ENCODE results near the gene HPF1. TPM values are rescaled to one million over a fixed set of nuclear protein-coding genes. Genes with fewer than 3 reads are reported as not detected.

Gene HPF1
- total RNA-seq, 1 donor from 2014 or later: 21.2 TPM

- Histone ChIP-seq H3K27ac (no peak overlapping the region), H3K4me1 (no peaks in the 10 kb centered on the region), H3K4me3 (no peak overlapping the region), H3K36me3 (peaks cover 43% of the 10 kb centered on the region), H3K27me3 (ENCODE audit: low read depth) (no peaks in the 10 kb centered on the region), H3K9me3 (no peaks in the 10 kb centered on the region)
- no peak for DNase-seq
- no peak for ATAC-seq
- no peak for TF ChIP-seq CTCF (IDR thresholded peaks at IDR 0.05)
- intact Hi-C loops (cut with DNase I): no loop called here
Observed at GRCh38 chr4:169727616-169728015, 30.1 kb downstream of the HPF1 start.

- no peak for TF ChIP-seq CTCF (IDR thresholded peaks at IDR 0.05)
- no peaks in the 10 kb centered on the region for H3K27me3 ChIP-seq (ENCODE audit: low read depth)
- no peaks in the 10 kb centered on the region for H3K4me1 ChIP-seq
- no peak overlapping the region for H3K27ac ChIP-seq
- H3K36me3 ChIP-seq: peaks cover 32% of the 10 kb centered on the region
- intact Hi-C loops (cut with DNase I): no loop called here
- no peaks in the 10 kb centered on the region for H3K9me3 ChIP-seq
- H3K4me3 ChIP-seq: no peak overlapping the region
- no peak for DNase-seq
- ATAC-seq: no peak
Observed at GRCh38 chr4:169724260-169724659, 33.5 kb downstream of the HPF1 start.

GRCh38 chr4:169723207-169723965 lies 34.4 kb downstream of the HPF1 start:
- Histone ChIP-seq H3K27ac (no peak overlapping the region), H3K4me3 (no peak overlapping the region), H3K36me3 (peaks cover 31% of the 10 kb centered on the region), H3K4me1 (no peaks in the 10 kb centered on the region), H3K27me3 (ENCODE audit: low read depth) (no peaks in the 10 kb centered on the region), H3K9me3 (no peaks in the 10 kb centered on the region)
- intact Hi-C loops (cut with DNase I): no loop called here
- DNase-seq (no peak), ATAC-seq (no peak)
- TF ChIP-seq CTCF (IDR thresholded peaks at IDR 0.05): no peak

- intact Hi-C loops (cut with DNase I): no loop called here
- Histone ChIP-seq H3K9me3 (no peaks in the 10 kb centered on the region), H3K36me3 (peaks cover 30% of the 10 kb centered on the region), H3K27me3 (ENCODE audit: low read depth) (no peaks in the 10 kb centered on the region), H3K4me1 (no peaks in the 10 kb centered on the region), H3K27ac (no peak overlapping the region), H3K4me3 (no peak overlapping the region)
- TF ChIP-seq CTCF (IDR thresholded peaks at IDR 0.05): no peak
- no peak for DNase-seq
- ATAC-seq: no peak
Observed at GRCh38 chr4:169720529-169720928, 37.2 kb downstream of the HPF1 start.

- peaks cover 64% of the 10 kb centered on the region for H3K36me3 ChIP-seq
- H3K9me3 ChIP-seq: no peaks in the 10 kb centered on the region
- intact Hi-C loops (cut with DNase I): no loop called here
- H3K4me3 ChIP-seq: no peak overlapping the region
- ATAC-seq: no peak
- no peak for TF ChIP-seq CTCF (IDR thresholded peaks at IDR 0.05)
- H3K4me1 ChIP-seq: no peaks in the 10 kb centered on the region
- H3K27ac ChIP-seq: no peak overlapping the region
- no peak for DNase-seq
- no peaks in the 10 kb centered on the region for H3K27me3 ChIP-seq (ENCODE audit: low read depth)
Observed at GRCh38 chr4:169716677-169717076, 41.1 kb downstream of the HPF1 start.

Measured in lower lobe of right lung (tissue), 2 donors.